ENCODE data around the gene EXOC3.

DNA sequence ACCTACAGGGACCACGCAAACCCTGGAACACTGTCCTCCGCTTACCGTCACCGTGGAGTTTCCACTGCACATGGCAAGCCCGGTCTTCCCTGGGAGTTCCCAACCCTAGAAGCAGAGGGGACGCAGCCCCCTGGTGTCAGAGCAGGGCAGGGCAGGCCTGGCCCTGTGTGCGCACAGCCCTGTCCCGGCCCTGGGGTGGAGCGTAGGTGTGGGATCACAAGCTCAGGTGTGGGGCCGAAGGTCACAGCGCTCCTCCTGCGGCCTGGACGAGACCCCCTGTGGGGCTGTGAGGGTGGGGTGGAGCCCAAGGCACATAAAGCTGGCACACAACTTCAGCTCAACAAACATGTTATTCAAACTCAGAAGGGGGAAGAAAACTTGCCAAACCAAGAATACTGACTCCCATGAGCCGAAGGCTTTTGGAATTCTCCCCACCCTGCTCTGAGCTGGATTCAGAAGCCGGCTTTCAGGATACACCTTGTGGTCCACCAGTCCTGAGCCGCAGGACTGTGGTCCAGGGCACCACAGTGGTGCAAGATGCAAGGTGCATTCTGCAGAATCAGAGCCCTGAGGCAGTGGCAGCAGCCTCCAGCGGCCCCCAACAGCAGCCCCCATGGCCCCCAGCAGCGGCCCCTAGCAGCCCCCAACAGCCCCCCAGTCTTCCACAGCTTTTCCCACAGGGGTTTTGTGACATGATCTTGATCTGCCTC, 11.8 kb upstream of the EXOC3 start:
- TF ChIP-seq RAD21 (conservative IDR thresholded peaks at IDR 0.05) (peak; percentile 60), EZH2 (IDR thresholded peaks at IDR 0.05; ENCODE audit: borderline replicate concordance, insufficient read depth, low read length, poor library complexity, severe bottlenecking) (no peak), EP300 (conservative IDR thresholded peaks at IDR 0.05; ENCODE audit: poor library complexity, severe bottlenecking) (no peak), SMC3 (conservative IDR thresholded peaks at IDR 0.05; ENCODE audit: poor library complexity) (peak; percentile 65), POLR2AphosphoS5 (IDR thresholded peaks at IDR 0.05) (no peak), TAF1 (IDR thresholded peaks at IDR 0.05; ENCODE audit: low read depth) (no peak)
- TF ChIP-seq, protein P1, sequence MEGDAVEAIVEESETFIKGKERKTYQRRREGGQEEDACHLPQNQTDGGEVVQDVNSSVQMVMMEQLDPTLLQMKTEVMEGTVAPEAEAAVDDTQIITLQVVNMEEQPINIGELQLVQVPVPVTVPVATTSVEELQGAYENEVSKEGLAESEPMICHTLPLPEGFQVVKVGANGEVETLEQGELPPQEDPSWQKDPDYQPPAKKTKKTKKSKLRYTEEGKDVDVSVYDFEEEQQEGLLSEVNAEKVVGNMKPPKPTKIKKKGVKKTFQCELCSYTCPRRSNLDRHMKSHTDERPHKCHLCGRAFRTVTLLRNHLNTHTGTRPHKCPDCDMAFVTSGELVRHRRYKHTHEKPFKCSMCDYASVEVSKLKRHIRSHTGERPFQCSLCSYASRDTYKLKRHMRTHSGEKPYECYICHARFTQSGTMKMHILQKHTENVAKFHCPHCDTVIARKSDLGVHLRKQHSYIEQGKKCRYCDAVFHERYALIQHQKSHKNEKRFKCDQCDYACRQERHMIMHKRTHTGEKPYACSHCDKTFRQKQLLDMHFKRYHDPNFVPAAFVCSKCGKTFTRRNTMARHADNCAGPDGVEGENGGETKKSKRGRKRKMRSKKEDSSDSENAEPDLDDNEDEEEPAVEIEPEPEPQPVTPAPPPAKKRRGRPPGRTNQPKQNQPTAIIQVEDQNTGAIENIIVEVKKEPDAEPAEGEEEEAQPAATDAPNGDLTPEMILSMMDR (IDR thresholded peaks at IDR 0.05; ENCODE audit: poor library complexity, severe bottlenecking): peak; percentile 60
- TF ChIP-seq, protein P2, sequence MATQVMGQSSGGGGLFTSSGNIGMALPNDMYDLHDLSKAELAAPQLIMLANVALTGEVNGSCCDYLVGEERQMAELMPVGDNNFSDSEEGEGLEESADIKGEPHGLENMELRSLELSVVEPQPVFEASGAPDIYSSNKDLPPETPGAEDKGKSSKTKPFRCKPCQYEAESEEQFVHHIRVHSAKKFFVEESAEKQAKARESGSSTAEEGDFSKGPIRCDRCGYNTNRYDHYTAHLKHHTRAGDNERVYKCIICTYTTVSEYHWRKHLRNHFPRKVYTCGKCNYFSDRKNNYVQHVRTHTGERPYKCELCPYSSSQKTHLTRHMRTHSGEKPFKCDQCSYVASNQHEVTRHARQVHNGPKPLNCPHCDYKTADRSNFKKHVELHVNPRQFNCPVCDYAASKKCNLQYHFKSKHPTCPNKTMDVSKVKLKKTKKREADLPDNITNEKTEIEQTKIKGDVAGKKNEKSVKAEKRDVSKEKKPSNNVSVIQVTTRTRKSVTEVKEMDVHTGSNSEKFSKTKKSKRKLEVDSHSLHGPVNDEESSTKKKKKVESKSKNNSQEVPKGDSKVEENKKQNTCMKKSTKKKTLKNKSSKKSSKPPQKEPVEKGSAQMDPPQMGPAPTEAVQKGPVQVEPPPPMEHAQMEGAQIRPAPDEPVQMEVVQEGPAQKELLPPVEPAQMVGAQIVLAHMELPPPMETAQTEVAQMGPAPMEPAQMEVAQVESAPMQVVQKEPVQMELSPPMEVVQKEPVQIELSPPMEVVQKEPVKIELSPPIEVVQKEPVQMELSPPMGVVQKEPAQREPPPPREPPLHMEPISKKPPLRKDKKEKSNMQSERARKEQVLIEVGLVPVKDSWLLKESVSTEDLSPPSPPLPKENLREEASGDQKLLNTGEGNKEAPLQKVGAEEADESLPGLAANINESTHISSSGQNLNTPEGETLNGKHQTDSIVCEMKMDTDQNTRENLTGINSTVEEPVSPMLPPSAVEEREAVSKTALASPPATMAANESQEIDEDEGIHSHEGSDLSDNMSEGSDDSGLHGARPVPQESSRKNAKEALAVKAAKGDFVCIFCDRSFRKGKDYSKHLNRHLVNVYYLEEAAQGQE (IDR thresholded peaks at IDR 0.05; ENCODE audit: borderline replicate concordance): no peak

All from neural cell (in vitro differentiated cells).